ENCODE measurements around the gene LLGL1. TPM values are rescaled to one million over a fixed set of nuclear protein-coding genes. Genes with fewer than 3 reads are reported as not detected.

Gene LLGL1
- total and polyA plus RNA-seq, 2 donors (not counting 1 experiment from before 2014, with no cell fraction given): 15.1 to 32.2 TPM

DNA sequence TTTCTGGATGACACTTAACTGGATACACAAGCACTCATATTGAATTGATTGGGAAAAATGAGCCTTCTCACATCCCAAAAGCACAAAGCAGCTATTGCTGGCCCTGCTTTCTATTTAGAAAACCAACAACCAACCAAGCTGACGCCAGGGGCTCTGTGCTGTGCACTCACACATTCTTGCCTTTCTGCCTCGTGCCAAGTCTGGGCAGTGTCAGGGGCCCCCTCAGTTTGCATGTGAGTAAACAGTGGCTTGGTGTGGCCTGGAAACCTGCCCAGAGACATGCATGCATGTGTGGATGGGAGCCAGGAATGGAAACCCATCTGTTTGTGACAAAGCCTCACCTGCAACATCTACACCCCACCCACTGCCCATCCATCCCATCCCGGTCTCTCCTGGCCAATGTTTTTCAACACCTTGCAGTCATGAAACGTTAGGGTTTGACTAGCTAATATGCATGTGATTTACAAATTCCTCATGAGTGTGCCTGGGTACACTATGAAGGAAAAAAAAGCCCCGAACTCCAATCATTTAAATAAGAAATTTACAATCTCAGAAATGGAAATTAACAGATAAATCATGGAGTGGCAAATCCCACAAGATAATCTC lies 55.4 kb downstream of the LLGL1 start:
- peaks cover 24% of the 10 kb centered on the region for H3K36me3 ChIP-seq (ENCODE audit: control insufficient read depth, insufficient read depth, low read length)
- H3K4me2 ChIP-seq (ENCODE audit: extremely low read depth, insufficient read depth, low read length): no peak overlapping the region
- H3K27ac ChIP-seq (ENCODE audit: insufficient read depth, low read length): no peak overlapping the region
- DNase-seq (ENCODE audit: low read depth in 2 of 2): peak in 1 of 2 donors; percentile 21
- peaks cover 2% of the 10 kb centered on the region for H3K4me1 ChIP-seq (ENCODE audit: control insufficient read depth, extremely low read depth, insufficient read depth, low read length)
- no peaks in the 10 kb centered on the region for H3K79me2 ChIP-seq (ENCODE audit: control insufficient read depth, insufficient read depth, low read length)
- H3K9ac ChIP-seq (ENCODE audit: insufficient read depth, low read length): no peak overlapping the region
- H3K27me3 ChIP-seq (ENCODE audit: control insufficient read depth, insufficient read depth, low read length): no peaks in the 10 kb centered on the region
- no peak overlapping the region for H2AFZ ChIP-seq (ENCODE audit: low read length)
- TF ChIP-seq, protein P1, sequence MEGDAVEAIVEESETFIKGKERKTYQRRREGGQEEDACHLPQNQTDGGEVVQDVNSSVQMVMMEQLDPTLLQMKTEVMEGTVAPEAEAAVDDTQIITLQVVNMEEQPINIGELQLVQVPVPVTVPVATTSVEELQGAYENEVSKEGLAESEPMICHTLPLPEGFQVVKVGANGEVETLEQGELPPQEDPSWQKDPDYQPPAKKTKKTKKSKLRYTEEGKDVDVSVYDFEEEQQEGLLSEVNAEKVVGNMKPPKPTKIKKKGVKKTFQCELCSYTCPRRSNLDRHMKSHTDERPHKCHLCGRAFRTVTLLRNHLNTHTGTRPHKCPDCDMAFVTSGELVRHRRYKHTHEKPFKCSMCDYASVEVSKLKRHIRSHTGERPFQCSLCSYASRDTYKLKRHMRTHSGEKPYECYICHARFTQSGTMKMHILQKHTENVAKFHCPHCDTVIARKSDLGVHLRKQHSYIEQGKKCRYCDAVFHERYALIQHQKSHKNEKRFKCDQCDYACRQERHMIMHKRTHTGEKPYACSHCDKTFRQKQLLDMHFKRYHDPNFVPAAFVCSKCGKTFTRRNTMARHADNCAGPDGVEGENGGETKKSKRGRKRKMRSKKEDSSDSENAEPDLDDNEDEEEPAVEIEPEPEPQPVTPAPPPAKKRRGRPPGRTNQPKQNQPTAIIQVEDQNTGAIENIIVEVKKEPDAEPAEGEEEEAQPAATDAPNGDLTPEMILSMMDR (conservative IDR thresholded peaks at IDR 0.05 in 1 of 2, IDR thresholded peaks at IDR 0.05 in 1 of 2; ENCODE audit: low read depth in 1 of 2, low read length in 2 of 2): no peak
- TF ChIP-seq EZH2 (IDR thresholded peaks at IDR 0.05; ENCODE audit: low read length, missing control alignments): no peak
- no peak overlapping the region for H3K4me3 ChIP-seq (replicated peaks in 1 of 4; ENCODE audit: control extremely low read depth in 1 of 4, insufficient read depth in 1 of 4, low read depth in 3 of 4, low read length in 4 of 4)
- no peaks in the 10 kb centered on the region for H4K20me1 ChIP-seq (ENCODE audit: control insufficient read depth, extremely low read depth, insufficient read depth, low read length)
- no peaks in the 10 kb centered on the region for H3K9me3 ChIP-seq (ENCODE audit: control insufficient read depth, insufficient read depth, low read depth, low read length)

DNA sequence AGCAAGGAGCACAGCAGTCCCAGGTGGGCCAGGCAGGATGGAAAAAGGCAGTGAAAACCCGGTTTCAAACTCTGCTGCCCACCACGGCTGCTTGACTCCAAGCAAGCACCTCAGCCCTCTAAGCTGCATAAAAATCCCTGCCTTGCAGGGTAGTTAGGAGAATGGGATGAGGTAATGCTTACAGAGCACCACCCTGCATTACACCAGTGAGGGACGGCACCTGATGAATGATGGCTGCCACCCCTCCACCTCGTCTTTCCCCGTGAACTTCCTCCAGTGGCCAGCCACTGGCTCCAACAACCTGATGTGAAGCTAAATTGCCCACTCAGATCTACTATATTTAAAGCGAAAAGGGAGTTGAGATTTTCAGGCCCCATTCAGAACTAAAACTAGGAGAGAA lies 56.4 kb downstream of the LLGL1 start:
- no peaks in the 10 kb centered on the region for H4K20me1 ChIP-seq (ENCODE audit: control insufficient read depth, extremely low read depth, insufficient read depth, low read length)
- peaks cover 21% of the 10 kb centered on the region for H3K36me3 ChIP-seq (ENCODE audit: control insufficient read depth, insufficient read depth, low read length)
- H3K27me3 ChIP-seq (ENCODE audit: control insufficient read depth, insufficient read depth, low read length): no peaks in the 10 kb centered on the region
- no peak overlapping the region for H2AFZ ChIP-seq (ENCODE audit: low read length)
- H3K9ac ChIP-seq (ENCODE audit: insufficient read depth, low read length): no peak overlapping the region
- H3K4me2 ChIP-seq (ENCODE audit: extremely low read depth, insufficient read depth, low read length): no peak overlapping the region
- no peak overlapping the region for H3K27ac ChIP-seq (ENCODE audit: insufficient read depth, low read length)
- H3K79me2 ChIP-seq (ENCODE audit: control insufficient read depth, insufficient read depth, low read length): no peaks in the 10 kb centered on the region
- H3K9me3 ChIP-seq (ENCODE audit: control insufficient read depth, insufficient read depth, low read depth, low read length): no peaks in the 10 kb centered on the region
- no peak for DNase-seq (ENCODE audit: low read depth in 2 of 2)
- TF ChIP-seq, protein P1 (conservative IDR thresholded peaks at IDR 0.05 in 1 of 2, IDR thresholded peaks at IDR 0.05 in 1 of 2; ENCODE audit: low read depth in 1 of 2, low read length in 2 of 2): no peak
- no peak for TF ChIP-seq EZH2 (IDR thresholded peaks at IDR 0.05; ENCODE audit: low read length, missing control alignments)
- peaks cover 2% of the 10 kb centered on the region for H3K4me1 ChIP-seq (ENCODE audit: control insufficient read depth, extremely low read depth, insufficient read depth, low read length)
- H3K4me3 ChIP-seq (replicated peaks in 1 of 4; ENCODE audit: control extremely low read depth in 1 of 4, insufficient read depth in 1 of 4, low read depth in 3 of 4, low read length in 4 of 4): no peak overlapping the region

DNA sequence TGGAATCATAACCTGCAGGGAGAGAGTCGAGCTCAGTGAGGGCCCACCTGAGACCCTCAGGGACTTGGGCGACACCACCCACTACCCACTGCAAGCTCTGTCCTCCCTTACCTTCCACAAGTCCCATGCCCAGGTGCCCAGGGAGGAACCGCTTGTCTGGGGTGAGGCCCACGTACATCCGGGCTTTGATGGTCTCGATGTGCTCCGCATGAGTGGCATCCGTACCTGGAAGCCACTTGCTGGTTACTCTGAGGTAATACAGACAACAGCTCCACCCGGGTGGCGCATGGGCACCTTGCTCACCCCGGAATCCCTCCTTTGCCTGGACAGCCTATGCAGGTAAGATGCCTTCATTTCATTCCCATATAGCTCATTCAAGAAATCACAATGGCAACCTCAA lies 59.9 kb downstream of the LLGL1 start:
- H3K4me2 ChIP-seq (ENCODE audit: extremely low read depth, insufficient read depth, low read length): no peak overlapping the region
- H3K79me2 ChIP-seq (ENCODE audit: control insufficient read depth, insufficient read depth, low read length): no peaks in the 10 kb centered on the region
- no peak for TF ChIP-seq EZH2 (IDR thresholded peaks at IDR 0.05; ENCODE audit: low read length, missing control alignments)
- TF ChIP-seq, protein P1 (conservative IDR thresholded peaks at IDR 0.05 in 1 of 2, IDR thresholded peaks at IDR 0.05 in 1 of 2; ENCODE audit: low read depth in 1 of 2, low read length in 2 of 2): no peak
- H3K9me3 ChIP-seq (ENCODE audit: control insufficient read depth, insufficient read depth, low read depth, low read length): no peaks in the 10 kb centered on the region
- no peak overlapping the region for H3K9ac ChIP-seq (ENCODE audit: insufficient read depth, low read length)
- peaks cover 15% of the 10 kb centered on the region for H3K36me3 ChIP-seq (ENCODE audit: control insufficient read depth, insufficient read depth, low read length)
- H2AFZ ChIP-seq (ENCODE audit: low read length): no peak overlapping the region
- no peak overlapping the region for H3K4me3 ChIP-seq (replicated peaks in 1 of 4; ENCODE audit: control extremely low read depth in 1 of 4, insufficient read depth in 1 of 4, low read depth in 3 of 4, low read length in 4 of 4)
- H3K4me1 ChIP-seq (ENCODE audit: control insufficient read depth, extremely low read depth, insufficient read depth, low read length): peaks cover 2% of the 10 kb centered on the region
- H3K27ac ChIP-seq (ENCODE audit: insufficient read depth, low read length): no peak overlapping the region
- H3K27me3 ChIP-seq (ENCODE audit: control insufficient read depth, insufficient read depth, low read length): no peaks in the 10 kb centered on the region
- H4K20me1 ChIP-seq (ENCODE audit: control insufficient read depth, extremely low read depth, insufficient read depth, low read length): no peaks in the 10 kb centered on the region
- DNase-seq (ENCODE audit: low read depth in 2 of 2): no peak

Data from fibroblast of lung (primary cell).